SU-DHL-6 (cell line): ENCODE data around the gene RSPH4A.

Experiments used
- H2AFZ ChIP-seq: fragments of 200-600 bp; sonication (generic); 2 replicates; pipeline ENCODE4 v1.6.1; 2014; ENCODE audit warnings: low read depth, mild to moderate bottlenecking, moderate library complexity, mixed read lengths, antibody characterized with exemption, low read length; ENCODE audit not compliant: severe bottlenecking
- H3F3A ChIP-seq: fragments of 200-600 bp; shearing (Covaris generic); 2 replicates; pipeline ENCODE4 v1.6.0; 2016; ENCODE audit warnings: antibody characterized with exemption, mild to moderate bottlenecking; ENCODE audit not compliant: insufficient read depth
- H3K27ac ChIP-seq: fragments of 200-600 bp; sonication (generic); 2 replicates; pipeline ENCODE4 v1.5.1; 2016; ENCODE audit warnings: low read depth, mild to moderate bottlenecking, low read length, moderate library complexity, mixed read lengths
- H3K27me3 ChIP-seq: fragments of 200-600 bp; sonication (generic), shearing (Covaris generic); 2 replicates; pipeline ENCODE4 v1.6.0; 2014; ENCODE audit warnings: mild to moderate bottlenecking, low read length
- H3K36me3 ChIP-seq: fragments of 200-600 bp; sonication (generic); 2 replicates; pipeline ENCODE4 v1.6.1; 2014; ENCODE audit warnings: mild to moderate bottlenecking, low read length, mixed read lengths
- H3K4me2 ChIP-seq: fragments of 300-600, 200-600 bp; shearing (Covaris generic), sonication (generic); 2 replicates; pipeline ENCODE4 v1.6.0; 2014; ENCODE audit warnings: low read length, low read depth, mild to moderate bottlenecking; ENCODE audit not compliant: poor library complexity, severe bottlenecking
- H3K4me3 ChIP-seq: fragments of 200-600 bp; sonication (generic); 2 replicates; pipeline ENCODE4 v1.5.1; 2014; ENCODE audit warnings: antibody characterized with exemption, low read length, mild to moderate bottlenecking, mixed read lengths; ENCODE audit not compliant: insufficient read depth, poor library complexity, severe bottlenecking
- H3K79me2 ChIP-seq: fragments of 200-600 bp; sonication (generic); 2 replicates; pipeline ENCODE4 v1.6.1; 2014; ENCODE audit warnings: mild to moderate bottlenecking, low read length, moderate library complexity; ENCODE audit not compliant: insufficient read depth
- H3K9ac ChIP-seq: fragments of 200-600 bp; sonication (generic); 2 replicates; pipeline ENCODE4 v1.7.0; 2014; ENCODE audit warnings: mild to moderate bottlenecking, low read length
- H3K9me2 ChIP-seq: fragments of 200-600 bp; sonication (generic); replicated peaks from 2 replicates; pipeline ENCODE4 v1.6.1; 2014; ENCODE audit warnings: low read length; ENCODE audit not compliant: insufficient read depth
- H3K9me3 ChIP-seq: fragments of 200-600 bp; sonication (generic); 2 replicates; pipeline ENCODE4 v1.6.1; 2014; ENCODE audit warnings: low read length, mixed read lengths; ENCODE audit not compliant: insufficient read depth
- H4K20me1 ChIP-seq: fragments of 200-600 bp; sonication (generic); 2 replicates; pipeline ENCODE4 v1.6.1; 2014; ENCODE audit warnings: low read depth, mild to moderate bottlenecking, antibody characterized with exemption, low read length, moderate library complexity, mixed read lengths
- CTCF ChIP-seq: fragments of 200-600 bp; sonication (generic); IDR thresholded peaks from one replicate; pipeline ENCODE4 v1.5.1; 2017; ENCODE audit warnings: antibody characterized with exemption, mild to moderate bottlenecking, low read length, moderate library complexity; ENCODE audit not compliant: insufficient read depth, poor library complexity, severe bottlenecking
- EZH2phosphoT487 ChIP-seq: fragments of 200-600 bp; sonication (generic), shearing (Covaris generic); conservative IDR thresholded peaks from 2 replicates; pipeline ENCODE4 v1.6.1; 2018; ENCODE audit warnings: mild to moderate bottlenecking, antibody characterized with exemption, low read length, moderate library complexity, mixed read lengths

The RSPH4A gene

DNA sequence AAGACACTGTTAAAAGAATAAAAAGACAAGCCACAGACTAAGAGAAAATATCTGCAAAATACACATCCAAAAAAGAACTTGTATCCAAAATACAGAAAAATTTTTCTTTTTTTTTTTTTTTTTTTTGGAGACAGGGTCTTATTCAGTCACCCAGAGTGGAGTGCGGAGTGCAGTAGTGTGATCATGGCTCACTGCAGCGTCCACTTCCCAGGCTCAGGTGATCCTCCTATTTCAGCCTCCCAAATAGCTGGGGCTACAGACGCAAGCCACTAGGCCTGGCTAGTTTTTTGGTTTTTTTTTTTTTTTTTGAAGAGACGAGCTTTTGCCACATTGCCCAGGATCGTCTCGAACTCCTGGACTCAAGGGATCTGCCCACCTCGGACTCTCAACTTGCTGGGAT, 49.2 kb downstream of the RSPH4A start:
- peaks cover 20% of the 10 kb centered on the region for H4K20me1 ChIP-seq

GRCh38 chr6:116666869-116667268, 50.6 kb downstream of the RSPH4A start:
- no peaks in the 10 kb centered on the region for H3K36me3 ChIP-seq
- H2AFZ ChIP-seq = no peak overlapping the region
- H3K4me3 ChIP-seq = peak overlapping the region; percentile 88
- H3K9me2 ChIP-seq = no peaks in the 10 kb centered on the region
- TF ChIP-seq CTCF (no peak), EZH2phosphoT487 (no peak)
- peaks cover 19% of the 10 kb centered on the region for H4K20me1 ChIP-seq
- H3K27ac ChIP-seq = no peak overlapping the region
- no peaks in the 10 kb centered on the region for H3K9me3 ChIP-seq
- no peaks in the 10 kb centered on the region for H3K27me3 ChIP-seq
- peak overlapping the region; percentile 93 for H3K4me2 ChIP-seq
- H3K79me2 ChIP-seq = peaks cover 67% of the 10 kb centered on the region
- H3F3A ChIP-seq = no peaks in the 10 kb centered on the region; the same call in 1 of the 2 replicates
- peak overlapping the region; percentile 20 for H3K9ac ChIP-seq

More for the DNA sequence above, 49.2 kb downstream of the RSPH4A start:
- H3K9me2 ChIP-seq = no peaks in the 10 kb centered on the region
- peaks cover 81% of the 10 kb centered on the region for H3K79me2 ChIP-seq
- no peaks in the 10 kb centered on the region for H3K9me3 ChIP-seq
- peak overlapping the region; percentile 18; the same call in 1 of the 2 replicates for H3K9ac ChIP-seq
- H3K4me2 ChIP-seq = peak overlapping the region; percentile 93
- H3K36me3 ChIP-seq = no peaks in the 10 kb centered on the region
- no peaks in the 10 kb centered on the region for H3K27me3 ChIP-seq
- H3F3A ChIP-seq = no peaks in the 10 kb centered on the region; the same call in 1 of the 2 replicates
- H3K27ac ChIP-seq = no peak overlapping the region
- H3K4me3 ChIP-seq = peak overlapping the region; percentile 88
- no peak overlapping the region for H2AFZ ChIP-seq
- no peak for TF ChIP-seq EZH2phosphoT487
- TF ChIP-seq CTCF = no peak

- H3K36me3 ChIP-seq = no peaks in the 10 kb centered on the region
- H3K4me3 ChIP-seq = peak overlapping the region; percentile 88
- no peaks in the 10 kb centered on the region; the same call in 1 of the 2 replicates for H3F3A ChIP-seq
- no peaks in the 10 kb centered on the region for H3K9me3 ChIP-seq
- H4K20me1 ChIP-seq = peaks cover 12% of the 10 kb centered on the region
- H3K79me2 ChIP-seq = peaks cover 60% of the 10 kb centered on the region
- no peaks in the 10 kb centered on the region for H3K9me2 ChIP-seq
- peak overlapping the region; percentile 93 for H3K4me2 ChIP-seq
- no peaks in the 10 kb centered on the region for H3K27me3 ChIP-seq
- peak overlapping the region; percentile 51 for H3K27ac ChIP-seq
- H3K9ac ChIP-seq = peak overlapping the region; percentile 82
- no peak overlapping the region for H2AFZ ChIP-seq
- TF ChIP-seq EZH2phosphoT487 = no peak
- no peak for TF ChIP-seq CTCF
Observed at GRCh38 chr6:116667623-116668022, 51.3 kb downstream of the RSPH4A start.
